MM.1S (cell line): ENCODE data around the gene CYP27C1.

ENCODE experiments used
- EZH2phosphoT487 ChIP-seq: fragments of 300-600 bp; sonication (generic); IDR thresholded peaks from 2 replicates; pipeline ENCODE4 v1.6.1; 2018; ENCODE audit warnings: antibody characterized with exemption, low read length
- TF ChIP-seq, protein P1 (sequence below): fragments of 300-600 bp; sonication (generic); IDR thresholded peaks from 2 replicates; pipeline ENCODE4 v1.5.1; 2016; ENCODE audit warnings: antibody characterized with exemption, low read length, mixed read lengths

DNA sequence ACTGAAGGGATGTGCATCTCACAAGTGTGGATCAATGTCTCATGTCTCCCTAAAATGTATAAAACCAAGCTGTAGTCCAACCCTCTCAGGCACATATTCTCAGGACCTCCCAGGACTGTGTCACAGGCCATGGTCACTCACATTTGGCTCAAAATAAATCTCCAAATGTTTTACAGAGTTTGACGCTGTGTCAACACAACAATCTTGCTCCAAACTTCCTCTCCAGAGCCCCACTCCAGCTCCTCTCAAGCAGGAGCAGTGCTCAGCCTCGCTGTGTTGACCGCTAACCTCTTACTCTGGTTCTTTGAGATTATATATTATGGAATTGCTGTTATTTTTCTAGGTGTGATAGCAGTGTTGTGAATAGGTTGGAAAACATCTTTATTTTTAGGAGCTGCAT lies 56.2 kb downstream of the CYP27C1 start:
- TF ChIP-seq, protein P1, sequence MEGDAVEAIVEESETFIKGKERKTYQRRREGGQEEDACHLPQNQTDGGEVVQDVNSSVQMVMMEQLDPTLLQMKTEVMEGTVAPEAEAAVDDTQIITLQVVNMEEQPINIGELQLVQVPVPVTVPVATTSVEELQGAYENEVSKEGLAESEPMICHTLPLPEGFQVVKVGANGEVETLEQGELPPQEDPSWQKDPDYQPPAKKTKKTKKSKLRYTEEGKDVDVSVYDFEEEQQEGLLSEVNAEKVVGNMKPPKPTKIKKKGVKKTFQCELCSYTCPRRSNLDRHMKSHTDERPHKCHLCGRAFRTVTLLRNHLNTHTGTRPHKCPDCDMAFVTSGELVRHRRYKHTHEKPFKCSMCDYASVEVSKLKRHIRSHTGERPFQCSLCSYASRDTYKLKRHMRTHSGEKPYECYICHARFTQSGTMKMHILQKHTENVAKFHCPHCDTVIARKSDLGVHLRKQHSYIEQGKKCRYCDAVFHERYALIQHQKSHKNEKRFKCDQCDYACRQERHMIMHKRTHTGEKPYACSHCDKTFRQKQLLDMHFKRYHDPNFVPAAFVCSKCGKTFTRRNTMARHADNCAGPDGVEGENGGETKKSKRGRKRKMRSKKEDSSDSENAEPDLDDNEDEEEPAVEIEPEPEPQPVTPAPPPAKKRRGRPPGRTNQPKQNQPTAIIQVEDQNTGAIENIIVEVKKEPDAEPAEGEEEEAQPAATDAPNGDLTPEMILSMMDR, result no peak
- no peak for TF ChIP-seq EZH2phosphoT487
